Brain microvascular endothelial cell (primary cell): ENCODE results near the gene LYZL6.

Experiments
- DNase-seq: peaks from one replicate; pipeline ENCODE4 v3.0.0-alpha.2; 2020
- H3K27ac ChIP-seq: fragments of 250-450 bp; sonication (Bioruptor Pico); 2 replicates; pipeline ENCODE4 v1.5.1; 2020; ENCODE audit warnings: mild to moderate bottlenecking, moderate library complexity
- H3K27me3 ChIP-seq: fragments of 250-450 bp; sonication (Bioruptor Pico); replicated peaks from 2 replicates; pipeline ENCODE4 v1.5.1; 2020; ENCODE audit warnings: mild to moderate bottlenecking
- H3K36me3 ChIP-seq: fragments of 250-450 bp; sonication (Bioruptor Pico); replicated peaks from 2 replicates; pipeline ENCODE4 v1.5.1; 2020; ENCODE audit warnings: mild to moderate bottlenecking
- H3K4me3 ChIP-seq: 2 replicates; pipeline ENCODE4 v1.5.1; 2011; ENCODE audit warnings: low read depth, mild to moderate bottlenecking, control low read depth, low read length, moderate library complexity
- CTCF ChIP-seq: IDR thresholded peaks from 2 replicates; pipeline ENCODE4 v1.5.1; 2011; ENCODE audit warnings: low read depth, mild to moderate bottlenecking, moderate library complexity, low read length, control low read depth, inconsistent platforms; ENCODE audit errors: missing control alignments
- in situ Hi-C: cut with HindIII; loops from 2 replicates; pipeline ENCODE4 v1.10.0; 2017; ENCODE audit warnings: low sequenced_read_pairs, low pct_ligation_motif_present

The LYZL6 gene

DNA sequence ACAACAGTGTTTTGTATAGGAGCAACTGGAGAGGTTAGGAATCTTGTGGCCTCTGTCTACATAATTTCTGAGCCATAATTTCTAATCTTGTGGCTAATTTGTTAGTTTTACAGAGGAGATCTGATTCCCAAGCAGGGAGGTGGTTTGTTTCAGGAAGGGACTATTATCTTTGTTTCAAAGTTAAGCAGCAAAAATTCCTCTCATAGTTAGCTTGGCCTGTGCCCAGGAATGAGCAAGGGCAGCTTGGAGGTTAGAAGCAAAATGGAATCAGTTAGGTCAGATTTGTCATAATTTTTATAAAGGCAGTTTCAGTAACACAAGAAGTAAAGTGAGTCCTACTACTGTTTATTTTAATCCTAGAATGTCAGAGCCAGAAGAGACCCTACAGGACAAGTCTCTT lies 10.9 kb downstream of the LYZL6 start:
- no peak for DNase-seq
- TF ChIP-seq CTCF: no peak

GRCh38 chr17:35931794-35932425 lies 11.6 kb downstream of the LYZL6 start:
- Histone ChIP-seq H3K4me3 (no peak overlapping the region), H3K27me3 (no peaks in the 10 kb centered on the region), H3K36me3 (no peaks in the 10 kb centered on the region), H3K27ac (no peak overlapping the region)
- peak; percentile 67 for DNase-seq
- in situ Hi-C loops: no loop called here
- no peak for TF ChIP-seq CTCF

More for the DNA sequence above, 10.9 kb downstream of the LYZL6 start:
- Histone ChIP-seq H3K27me3 (no peaks in the 10 kb centered on the region), H3K4me3 (no peak overlapping the region), H3K36me3 (no peaks in the 10 kb centered on the region), H3K27ac (no peak overlapping the region)
- in situ Hi-C loops: no loop called here

GRCh38 chr17:35930211-35931065 lies 13.1 kb downstream of the LYZL6 start, which contains the start of gene RDM1:
RDM1 (minus strand) TSS chr17:35930773; CDS start chr17:35930727, 46 bp downstream.
- no peak for TF ChIP-seq CTCF
- peak; percentile 53 for DNase-seq
- in situ Hi-C loops: no loop called here
- Histone ChIP-seq H3K36me3 (no peaks in the 10 kb centered on the region), H3K4me3 (peak within 1 kb of the TSS; percentile 48), H3K27me3 (no peaks in the 10 kb centered on the region), H3K27ac (no peak within 1 kb of the TSS)

GRCh38 chr17:35927714-35928113 lies 15.8 kb downstream of the LYZL6 start:
- no peak for TF ChIP-seq CTCF
- Histone ChIP-seq H3K36me3 (no peaks in the 10 kb centered on the region), H3K27me3 (no peaks in the 10 kb centered on the region), H3K4me3 (no peak overlapping the region), H3K27ac (no peak overlapping the region)
- DNase-seq: no peak
- in situ Hi-C loops: no loop called here

GRCh38 chr17:35923609-35924114 lies 19.9 kb downstream of the LYZL6 start:
- no peak for TF ChIP-seq CTCF
- no peak overlapping the region for H3K27ac ChIP-seq
- H3K4me3 ChIP-seq: no peak overlapping the region
- H3K36me3 ChIP-seq: no peaks in the 10 kb centered on the region
- in situ Hi-C loops: no loop called here
- DNase-seq: no peak
- H3K27me3 ChIP-seq: no peaks in the 10 kb centered on the region
